GM12801 (cell line): Measurements from ENCODE around the gene MED15.

Experiments used
- CTCF ChIP-seq: IDR thresholded peaks from one replicate; pipeline ENCODE4 v1.5.1; 2011; ENCODE audit warnings: control low read depth; ENCODE audit not compliant: insufficient read length; ENCODE audit errors: extremely low read depth

Gene MED15

GRCh38 chr22:20579273-20580120, 72.1 kb downstream of the MED15 start:
- TF ChIP-seq CTCF: no peak

GRCh38 chr22:20580179-20580578, 72.8 kb downstream of the MED15 start:
- TF ChIP-seq CTCF: no peak

GRCh38 chr22:20580611-20581502, 73.4 kb downstream of the MED15 start:
- no peak for TF ChIP-seq CTCF

GRCh38 chr22:20581503-20582170, 74.2 kb downstream of the MED15 start:
- no peak for TF ChIP-seq CTCF

- no peak for TF ChIP-seq CTCF
These were observed 74.7 kb downstream of the MED15 start for GRCh38 chr22:20582171-20582511.

GRCh38 chr22:20582520-20583361, 75.3 kb downstream of the MED15 start:
- TF ChIP-seq CTCF: no peak
